GM12878 (cell line): ENCODE data around the gene HHIPL1. TPM values are rescaled to one million over a fixed set of nuclear protein-coding genes. Genes with fewer than 3 reads are reported as not detected.

Experiments used
- ATAC-seq: fragments of 200-7000 bp; cut with Tn5 transposase; 3 replicates; pipeline ENCODE4 v1.9.1; 2020; ENCODE audit warnings: mild to moderate bottlenecking, moderate library complexity
- BruUV-seq: library from RNA; stranded (reverse); fragments of 400-500 nt; replicated peaks from 2 replicates; lab custom pipeline; 2021; lab: Mats Ljungman, UMichigan
- CTCF ChIA-PET: fragments of 300-600 bp; sonication (Branson Sonifier 250); formaldehyde crosslinking; extraction: SDS; loops from one replicate; lab custom pipeline; 2021; ENCODE audit warnings: inconsistent platforms; lab: Yijun Ruan, JAX
- POLR2A ChIA-PET: fragments of 350-600 bp; formaldehyde crosslinking; extraction: SDS; loops from one replicate; lab custom pipeline; 2021; ENCODE audit warnings: inconsistent platforms; lab: Charles Lee
- RAD21 ChIA-PET: fragments of 300-600 bp; sonication (Branson Sonifier 250); formaldehyde crosslinking; loops from one replicate; lab custom pipeline; 2023; ENCODE audit warnings: antibody characterized with exemption; ENCODE audit not compliant: unreplicated experiment; lab: Charles Lee
- SMC1A ChIA-PET: fragments of 300-600 bp; sonication (Branson Sonifier 250); formaldehyde crosslinking; loops from one replicate; lab custom pipeline; 2023; ENCODE audit not compliant: unreplicated experiment, uncharacterized antibody; lab: Charles Lee
- DNase-seq: peaks from one replicate; pipeline ENCODE4 v3.0.0-alpha.2; 2011; ENCODE audit warnings: low read depth, low spot score
- FAIRE-seq: peaks from 3 replicates; lab custom pipeline; 2011; peaks lifted over from hg19 to GRCh38; lab: Jason Lieb, UNC
- H2AFZ ChIP-seq: 2 replicates; pipeline ENCODE4 v1.6.0; 2011; ENCODE audit warnings: low read depth, low read length, control low read depth; ENCODE audit not compliant: control insufficient read depth
- H3K27ac ChIP-seq: 2 replicates; pipeline ENCODE4 v1.5.1; 2011; ENCODE audit warnings: control low read depth; ENCODE audit not compliant: control insufficient read depth, insufficient read depth
- H3K27me3 ChIP-seq, 2 experiments: replicated peaks in 1 of 2; 2 replicates each; pipeline versions ENCODE4 v1.6.0 to v1.6.1; 2011; ENCODE audit warnings: low read length in 1 of 2; ENCODE audit not compliant: control insufficient read depth in 2 of 2, insufficient read depth in 2 of 2
- H3K36me3 ChIP-seq, 2 experiments: 2 replicates each; pipeline ENCODE4 v1.5.1; 2011; ENCODE audit warnings: low read length in 1 of 2; ENCODE audit not compliant: control insufficient read depth in 2 of 2, insufficient read depth in 2 of 2
- H3K4me1 ChIP-seq: 2 replicates; pipeline ENCODE4 v1.6.1; 2011; ENCODE audit warnings: mild to moderate bottlenecking, low read length, moderate library complexity, mixed read lengths; ENCODE audit not compliant: control insufficient read depth, insufficient read depth
- H3K4me2 ChIP-seq: 2 replicates; pipeline ENCODE4 v1.6.0; 2011; ENCODE audit warnings: control low read depth; ENCODE audit not compliant: control insufficient read depth, insufficient read depth
- H3K4me3 ChIP-seq: fragments of 200-600 bp; sonication (generic); 2 replicates; pipeline ENCODE4 v1.5.1; 2016
- H3K79me2 ChIP-seq: 2 replicates; pipeline ENCODE4 v1.6.0; 2011; ENCODE audit warnings: low read length; ENCODE audit not compliant: control insufficient read depth, insufficient read depth
- H3K9ac ChIP-seq: 2 replicates; pipeline ENCODE4 v1.8.0; 2011; ENCODE audit warnings: low read length, control low read depth, mixed read lengths; ENCODE audit not compliant: control insufficient read depth, insufficient read depth
- H3K9me3 ChIP-seq: replicated peaks from 3 replicates; pipeline ENCODE4 v1.5.1; 2011; ENCODE audit warnings: mild to moderate bottlenecking, low read length; ENCODE audit not compliant: control insufficient read depth, insufficient read depth
- H4K20me1 ChIP-seq: 2 replicates; pipeline ENCODE4 v1.6.0; 2011; ENCODE audit not compliant: control insufficient read depth, insufficient read depth
- BRCA1 ChIP-seq: IDR thresholded peaks from 2 replicates; pipeline ENCODE4 v1.6.1; 2011; ENCODE audit warnings: low read depth, low read length, improper control_type of control experiment
- CBX3 ChIP-seq: fragments of 200-600 bp; sonication (generic); IDR thresholded peaks from 2 replicates; pipeline ENCODE4 v1.6.1; 2016; ENCODE audit warnings: low read depth, borderline replicate concordance
- DPF2 ChIP-seq: fragments of 450-650 bp; IDR thresholded peaks from 2 replicates; pipeline ENCODE4 v1.6.1; 2017; ENCODE audit warnings: mild to moderate bottlenecking
- ELK1 ChIP-seq: IDR thresholded peaks from 2 replicates; pipeline ENCODE4 v1.6.1; 2012; ENCODE audit warnings: low read depth, low read length, improper control_type of control experiment
- FOXM1 ChIP-seq: IDR thresholded peaks from 2 replicates; pipeline ENCODE4 v1.6.1; 2012; ENCODE audit warnings: low read depth, mild to moderate bottlenecking, inconsistent platforms, low read length, moderate library complexity
- GATAD2B ChIP-seq: fragments of 450-650 bp; conservative IDR thresholded peaks from 2 replicates; pipeline ENCODE4 v1.6.1; 2017; ENCODE audit warnings: low read depth, mild to moderate bottlenecking, moderate library complexity
- MXI1 ChIP-seq: fragments of 150-350 bp; IDR thresholded peaks from 2 replicates; pipeline ENCODE4 v1.6.1; 2011; ENCODE audit warnings: low read depth, mild to moderate bottlenecking, inconsistent platforms, low read length, improper control_type of control experiment
- MYC ChIP-seq: IDR thresholded peaks from 2 replicates; pipeline ENCODE4 v1.6.1; 2011; ENCODE audit warnings: mild to moderate bottlenecking, low read length, moderate library complexity, inconsistent platforms; ENCODE audit not compliant: insufficient read depth, insufficient replicate concordance, insufficient read length, severe bottlenecking
- NFYA ChIP-seq: IDR thresholded peaks from 2 replicates; pipeline ENCODE4 v1.6.1; 2011; ENCODE audit warnings: low read depth, mild to moderate bottlenecking, low read length, improper control_type of control experiment, borderline replicate concordance
- NR2C1 ChIP-seq: fragments of 450-650 bp; IDR thresholded peaks from 2 replicates; pipeline ENCODE4 v1.6.1; 2017; ENCODE audit warnings: antibody characterized with exemption, mild to moderate bottlenecking, moderate library complexity
- PAX8 ChIP-seq: fragments of 450-650 bp; IDR thresholded peaks from 2 replicates; pipeline ENCODE4 v1.6.1; 2017; ENCODE audit warnings: mild to moderate bottlenecking, moderate library complexity
- PBX3 ChIP-seq: IDR thresholded peaks from 2 replicates; pipeline ENCODE4 v1.6.1; 2011; ENCODE audit warnings: mild to moderate bottlenecking, low read depth, low read length, moderate library complexity; ENCODE audit not compliant: insufficient replicate concordance
- RAD51 ChIP-seq: fragments of 450-650 bp; IDR thresholded peaks from 2 replicates; pipeline ENCODE4 v1.6.1; 2016; ENCODE audit warnings: moderate library complexity, mild to moderate bottlenecking, inconsistent platforms
- RBBP5 ChIP-seq: fragments of 200-600 bp; sonication (generic); conservative IDR thresholded peaks from 2 replicates; pipeline ENCODE4 v1.6.1; 2016
- RELA ChIP-seq: fragments of 450-650 bp; IDR thresholded peaks from 2 replicates; pipeline ENCODE4 v1.8.0; 2014; ENCODE audit warnings: borderline replicate concordance; ENCODE audit not compliant: partially characterized antibody
- SIN3A ChIP-seq: IDR thresholded peaks from 2 replicates; pipeline ENCODE4 v1.6.1; 2012; ENCODE audit warnings: low read depth, low read length, improper control_type of control experiment
- SIX5 ChIP-seq: IDR thresholded peaks from 2 replicates; pipeline ENCODE4 v1.6.1; 2011; ENCODE audit warnings: mild to moderate bottlenecking, low read depth, low read length, moderate library complexity; ENCODE audit not compliant: severe bottlenecking
- SMAD1 ChIP-seq: fragments of 450-650 bp; IDR thresholded peaks from 2 replicates; pipeline ENCODE4 v1.6.1; 2018; ENCODE audit warnings: mild to moderate bottlenecking, low read depth; ENCODE audit not compliant: partially characterized antibody
- SMC3 ChIP-seq: IDR thresholded peaks from 2 replicates; pipeline ENCODE4 v1.6.1; 2011; ENCODE audit warnings: low read length, improper control_type of control experiment, borderline replicate concordance
- SRF ChIP-seq, 2 experiments: IDR thresholded peaks; 2 replicates each; pipeline ENCODE4 v1.6.1; 2011; ENCODE audit warnings: low read depth in 2 of 2, low read length in 2 of 2, mild to moderate bottlenecking in 1 of 2, moderate library complexity in 1 of 2
- STAT1 ChIP-seq: fragments of 450-650 bp; conservative IDR thresholded peaks from 2 replicates; pipeline ENCODE4 v1.6.1; 2014; ENCODE audit warnings: antibody characterized with exemption, mild to moderate bottlenecking
- ZBED1 ChIP-seq: IDR thresholded peaks from 2 replicates; pipeline ENCODE4 v1.6.1; 2016; ENCODE audit warnings: borderline replicate concordance
- ZNF207 ChIP-seq: fragments of 450-650 bp; IDR thresholded peaks from 2 replicates; pipeline ENCODE4 v1.6.1; 2014; ENCODE audit warnings: antibody characterized with exemption, mild to moderate bottlenecking, borderline replicate concordance
- ZNF24 ChIP-seq: fragments of 450-650 bp; IDR thresholded peaks from 2 replicates; pipeline ENCODE4 v1.6.1; 2017; ENCODE audit warnings: antibody characterized with exemption, mild to moderate bottlenecking
- WGBS: methylation state at CpG from one replicate; pipeline ENCODE4 v1.1.6; 2016; ENCODE audit warnings: low lambda C conversion rate; ENCODE audit not compliant: insufficient replicate concordance, insufficient coverage; ENCODE audit errors: missing lambda C conversion rate; 5-methylcytosine and 5-hydroxymethylcytosine counted together
- in situ Hi-C: fragments of 300-500 bp; cut with MboI; formaldehyde crosslinking; loops from 9 replicates; pipeline ENCODE4 v1.14.3; 2018; ENCODE audit warnings: mixed read lengths
- intact Hi-C: fragments of 100-400 bp; cut with micrococcal nuclease; formaldehyde crosslinking; loops from one replicate; pipeline ENCODE4 v1.14.2; 2022; ENCODE audit not compliant: unreplicated experiment
- polyA plus RNA-seq, 11 experiments: library from polyadenylated mRNA; depleted of rRNA in 4 of 11; unstranded in 6 of 11; stranded (reverse) in 5 of 11; fragments of >200 nt; fragmentation: Nextera tagmentation in 4 of 11; fragmentation: Illumina TruSeq in 1 of 11; extraction: Ambion mirVana in 4 of 11; extraction: Trizol in 1 of 11; gene quantifications; 1 replicate in 1 of 11; 2 replicates in 10 of 11; pipeline versions ENCODE4 v1.2.1 to v1.2.3, GENCODE V29; 2011 to 2016; ENCODE audit warnings: inconsistent platforms in 2 of 11, missing spikeins in 2 of 11, low read depth in 1 of 11
- total RNA-seq, 4 experiments: library from RNA; depleted of rRNA in 3 of 4; stranded (reverse); fragments of >200 nt in 3 of 4; fragmentation: Illumina TruSeq in 1 of 4; extraction: Trizol in 1 of 4; gene quantifications; 2 replicates each; pipeline versions ENCODE4 v1.2.1 to v1.2.3, GENCODE V29; 2013 to 2021

Gene HHIPL1
- total and polyA plus RNA-seq, 10 of the 15 experiments (the other 5 are each of a cell fraction or from before 2014, with no cell fraction given) = 0.09 TPM; not detected in 9

DNA sequence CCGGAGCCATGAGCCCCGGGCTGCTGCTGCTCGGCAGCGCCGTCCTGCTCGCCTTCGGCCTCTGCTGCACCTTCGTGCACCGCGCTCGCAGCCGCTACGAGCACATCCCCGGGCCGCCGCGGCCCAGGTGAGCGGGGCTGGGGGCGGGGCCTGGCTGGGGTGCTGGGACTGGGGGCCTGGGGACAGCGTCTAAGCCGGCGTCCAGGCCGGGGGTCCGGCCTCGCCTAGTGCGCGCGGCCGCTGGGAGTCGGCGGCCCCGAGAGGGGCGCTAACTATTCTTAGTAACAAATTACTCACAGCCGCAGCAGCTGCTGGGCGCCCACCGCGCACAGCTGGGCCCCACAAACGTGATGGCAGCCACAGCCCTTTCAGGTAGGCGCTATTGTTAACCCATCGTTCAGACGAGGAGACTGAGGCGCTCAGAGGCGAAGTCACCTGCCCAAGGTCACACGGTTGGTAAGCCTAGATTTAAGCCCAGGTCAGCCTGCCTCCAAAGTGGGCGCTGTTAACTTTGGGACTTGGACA is 39.5 kb downstream of the HHIPL1 start:
- H3K9ac ChIP-seq = no peak overlapping the region
- H3K4me2 ChIP-seq = peak overlapping the region; percentile 77
- peak overlapping the region; percentile 55; the same call in 1 of the 2 replicates for H3K4me3 ChIP-seq
- ChIA-PET SMC1A (interaction anchor here (1.0 kb wide), 1 partner anchor 195 kb away, joined by 3 read pairs; no protein-coding TSS in a partner anchor), RAD21 (interaction anchor here (0.6 to 1.1 kb wide), 12 partner anchors 34 to 263 kb away, joined by 3 to 8 read pairs (median 4); partner anchors contain the start of genes CCNK and SETD3), POLR2A (interaction anchor here (0.9 to 1.0 kb wide), 2 partner anchors 79 to 204 kb away, joined by 4 read pairs; partner anchors contain the start of genes CCNK and SETD3), CTCF (interaction anchor here (0.7 to 1.4 kb wide), 10 partner anchors 15 to 245 kb away, joined by 3 to 9 read pairs (median 4); no protein-coding TSS in a partner anchor)
- intact Hi-C loops (no loop called here), in situ Hi-C loops (loop anchor here (5.0 kb wide), 1 partner anchor 198 kb away; no protein-coding TSS in a partner anchor)
- H4K20me1 ChIP-seq = no peaks in the 10 kb centered on the region; the same call in 1 of the 2 replicates
- peaks cover 4% of the 10 kb centered on the region for H3K4me1 ChIP-seq
- no peaks in the 10 kb centered on the region for H3K9me3 ChIP-seq
- DNase-seq = no peak
- H2AFZ ChIP-seq = peak overlapping the region; percentile 41; the same call in 1 of the 2 replicates
- BruUV-seq = no TSS peak
- 3% methylated on average over 31 of the region's 45 CpGs for WGBS
- H3K79me2 ChIP-seq = no peaks in the 10 kb centered on the region
- FAIRE-seq = no peak
- no peaks in the 10 kb centered on the region for H3K36me3 ChIP-seq
- peaks cover 0 to 2% of the 10 kb centered on the region in 2 experiments; a peak in 3 of 4 replicates for H3K27me3 ChIP-seq
- H3K27ac ChIP-seq = no peak overlapping the region
- ATAC-seq = no peak
- no peak for TF ChIP-seq ZNF207
- TF ChIP-seq ZNF24 = no peak
- no peak for TF ChIP-seq NR2C1
- no peak for TF ChIP-seq SIN3A
- TF ChIP-seq DPF2 = peak; percentile 11; the same call in 1 of the 2 replicates
- TF ChIP-seq CBX3 = no peak
- no peak for TF ChIP-seq BRCA1
- TF ChIP-seq SMAD1 = no peak
- no peak for TF ChIP-seq RAD51
- no peak for TF ChIP-seq SRF (IDR thresholded peaks at IDR 0.05; ENCODE audit: low read depth in 2 of 2, low read length in 2 of 2)
- no peak for TF ChIP-seq PBX3
- no peak for TF ChIP-seq PAX8
- no peak for TF ChIP-seq MXI1
- TF ChIP-seq ZBED1 = no peak
- TF ChIP-seq GATAD2B = no peak
- no peak for TF ChIP-seq MYC
- no peak for TF ChIP-seq SIX5
- TF ChIP-seq FOXM1 = no peak
- TF ChIP-seq RELA = no peak
- TF ChIP-seq NFYA = no peak
- TF ChIP-seq ELK1 = no peak
- no peak for TF ChIP-seq RBBP5
- TF ChIP-seq STAT1 = no peak
- no peak for TF ChIP-seq SMC3
